Breast epithelium (tissue), 3 donors: ENCODE data around the gene ADAMTS5.

ENCODE experiments used
- CTCF ChIP-seq, 3 donors: fragments of 450-650 bp; IDR thresholded peaks; one replicate each; pipeline ENCODE4 v1.5.1; 2016 to 2017; ENCODE audit warnings: antibody characterized with exemption in 3 of 3, mild to moderate bottlenecking in 3 of 3, moderate library complexity in 3 of 3
- POLR2A ChIP-seq: fragments of 450-650 bp; IDR thresholded peaks from one replicate; pipeline ENCODE4 v1.6.1; 2016; ENCODE audit warnings: antibody characterized with exemption, mild to moderate bottlenecking, moderate library complexity

GRCh38 chr21:26977746-26978145 lies 10.9 kb upstream of the ADAMTS5 start:
- TF ChIP-seq CTCF (IDR thresholded peaks at IDR 0.05) = no peak
- no peak for TF ChIP-seq POLR2A
